ENCODE results near the gene KHK.
"Not testable (repeated sequence)": the region's sequence is repeated elsewhere in the genome, so short reads cannot be mapped to it uniquely, and the experiment has no call there.

The KHK gene

GRCh38 chr2:27097341-27097740, 10.8 kb downstream of the KHK start:
- DNase-seq = no peak

DNA sequence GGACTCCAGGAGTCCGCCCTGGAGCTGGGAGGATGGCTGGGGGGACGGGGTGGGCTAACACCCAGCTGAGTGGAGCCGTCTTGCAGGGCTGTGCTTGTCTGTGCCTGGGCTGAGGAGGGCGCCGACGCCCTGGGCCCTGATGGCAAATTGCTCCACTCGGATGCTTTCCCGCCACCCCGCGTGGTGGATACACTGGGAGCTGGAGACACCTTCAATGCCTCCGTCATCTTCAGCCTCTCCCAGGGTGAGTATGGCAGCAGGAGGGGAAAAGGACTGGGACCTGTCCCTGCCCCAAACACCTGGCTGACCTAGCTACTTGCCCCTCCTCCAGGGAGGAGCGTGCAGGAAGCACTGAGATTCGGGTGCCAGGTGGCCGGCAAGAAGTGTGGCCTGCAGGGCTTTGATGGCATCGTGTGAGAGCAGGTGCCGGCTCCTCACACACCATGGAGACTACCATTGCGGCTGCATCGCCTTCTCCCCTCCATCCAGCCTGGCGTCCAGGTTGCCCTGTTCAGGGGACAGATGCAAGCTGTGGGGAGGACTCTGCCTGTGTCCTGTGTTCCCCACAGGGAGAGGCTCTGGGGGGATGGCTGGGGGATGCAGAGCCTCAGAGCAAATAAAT, 12.9 kb downstream of the KHK start:
- no peak for DNase-seq

DNA sequence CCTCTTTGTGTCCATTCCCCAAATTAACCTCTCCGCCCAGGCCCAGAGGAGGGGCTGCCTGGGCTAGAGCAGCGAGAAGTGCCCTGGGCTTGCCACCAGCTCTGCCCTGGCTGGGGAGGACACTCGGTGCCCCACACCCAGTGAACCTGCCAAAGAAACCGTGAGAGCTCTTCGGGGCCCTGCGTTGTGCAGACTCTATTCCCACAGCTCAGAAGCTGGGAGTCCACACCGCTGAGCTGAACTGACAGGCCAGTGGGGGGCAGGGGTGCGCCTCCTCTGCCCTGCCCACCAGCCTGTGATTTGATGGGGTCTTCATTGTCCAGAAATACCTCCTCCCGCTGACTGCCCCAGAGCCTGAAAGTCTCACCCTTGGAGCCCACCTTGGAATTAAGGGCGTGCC, 13.5 kb downstream of the KHK start:
- no peak for DNase-seq

GRCh38 chr2:27102329-27102728, 15.8 kb downstream of the KHK start:
- no peak for DNase-seq

DNA sequence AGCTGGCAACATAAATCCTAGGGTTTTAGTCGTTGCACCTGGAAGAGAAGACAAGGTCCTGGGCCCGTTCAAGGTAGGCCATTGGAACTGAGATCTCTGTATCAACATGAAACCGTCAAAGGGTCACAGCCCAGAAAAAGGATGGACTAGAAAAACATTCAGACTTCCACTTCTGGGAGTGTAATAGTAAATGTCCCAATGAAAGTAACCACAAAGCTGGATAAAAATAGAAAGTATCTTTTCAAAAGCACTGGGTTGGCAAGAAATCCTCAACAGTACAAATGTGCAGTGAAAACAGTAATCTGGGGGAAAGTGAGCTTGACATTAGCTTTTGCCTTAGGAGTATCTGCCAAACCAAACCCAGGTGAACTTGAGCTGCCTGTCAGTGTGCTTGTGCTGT, 19.4 kb downstream of the KHK start:
- no peak for DNase-seq

GRCh38 chr2:27108221-27108620, 21.6 kb downstream of the KHK start:
- DNase-seq = no peak

GRCh38 chr2:27109083-27109482, 22.5 kb downstream of the KHK start:
- no peak for DNase-seq

GRCh38 chr2:27110603-27111352, 24.2 kb downstream of the KHK start:
- DNase-seq = not testable (repeated sequence)

GRCh38 chr2:27111392-27112078, 25.0 kb downstream of the KHK start:
- not testable (repeated sequence) for DNase-seq

- DNase-seq = no peak
These were observed 28.9 kb downstream of the KHK start for GRCh38 chr2:27115519-27115918.

DNA sequence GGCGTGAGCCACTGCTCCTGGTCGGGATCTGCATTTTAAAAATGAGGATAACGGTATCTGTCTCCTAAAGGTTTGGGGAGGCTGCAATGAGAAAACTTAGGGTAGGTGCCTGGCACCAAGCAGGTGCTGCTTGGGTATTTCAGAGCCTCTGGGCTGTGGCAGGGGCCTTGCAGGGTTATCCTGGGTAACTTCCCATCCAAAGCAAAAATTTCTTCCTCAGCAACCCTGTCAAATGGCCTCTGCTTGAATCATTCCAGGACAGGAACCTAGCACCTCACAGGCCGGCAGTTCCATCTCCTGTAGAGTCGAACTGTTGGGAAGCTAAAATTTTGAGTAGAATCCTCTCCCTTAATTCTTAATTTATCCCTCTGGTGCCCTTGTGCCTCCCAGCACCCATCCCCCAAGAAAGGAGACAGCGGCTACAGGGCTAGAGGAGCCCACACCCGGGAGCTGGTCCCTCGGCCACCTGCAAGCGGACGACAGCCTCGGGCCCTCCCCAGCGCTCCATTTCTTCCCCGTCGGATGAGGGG, 31.5 kb downstream of the KHK start:
- peak in 1 of 2 experiments; percentile 15 for DNase-seq

GRCh38 chr2:27118525-27119329, 32.2 kb downstream of the KHK start, which contains the start of gene CGREF1:
TSS of gene CGREF1 (minus strand) at chr2:27119128. CDS start at chr2:27104366, 14,762 bp downstream.
- peak in 1 of 2 experiments; percentile 66 for DNase-seq

DNA sequence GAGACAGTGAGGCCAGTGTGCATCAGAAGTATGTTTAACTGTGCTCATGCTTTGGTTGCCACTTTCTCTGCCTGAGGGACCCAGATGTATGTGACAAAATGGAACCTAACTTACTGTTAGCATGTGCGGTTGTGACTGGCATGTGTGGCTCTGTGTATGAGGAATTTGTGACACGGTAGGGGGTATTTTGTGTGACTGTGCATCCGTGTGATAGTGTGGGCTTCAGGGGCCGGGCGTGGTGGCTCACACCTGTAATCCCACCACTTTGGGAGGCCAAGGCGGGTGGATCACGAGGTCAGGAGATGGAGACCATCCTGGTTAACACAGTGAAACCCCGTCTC, 32.7 kb downstream of the KHK start:
- DNase-seq = not testable (repeated sequence)

- DNase-seq = no peak
These were observed 35.3 kb downstream of the KHK start for GRCh38 chr2:27121906-27122305.

DNA sequence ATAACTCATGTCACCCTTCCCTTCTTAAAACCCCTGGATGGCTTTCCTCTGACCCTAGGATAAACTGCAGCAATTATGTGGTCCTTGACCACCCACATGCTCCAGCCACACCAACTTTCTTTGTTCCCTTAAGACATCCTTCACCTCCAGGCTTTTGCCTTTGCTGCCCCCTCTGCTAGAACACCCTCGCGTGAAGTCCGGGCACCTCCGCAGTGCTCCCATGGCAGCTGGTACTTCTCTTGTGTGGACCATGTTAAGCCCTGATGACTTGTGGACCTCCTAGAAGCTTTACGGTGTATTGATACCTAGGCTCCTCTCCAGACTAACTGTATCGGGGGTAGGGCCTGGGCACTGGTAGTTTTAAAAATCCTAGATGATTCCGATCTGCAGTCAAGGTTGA, 36.2 kb downstream of the KHK start:
- DNase-seq = no peak

DNA sequence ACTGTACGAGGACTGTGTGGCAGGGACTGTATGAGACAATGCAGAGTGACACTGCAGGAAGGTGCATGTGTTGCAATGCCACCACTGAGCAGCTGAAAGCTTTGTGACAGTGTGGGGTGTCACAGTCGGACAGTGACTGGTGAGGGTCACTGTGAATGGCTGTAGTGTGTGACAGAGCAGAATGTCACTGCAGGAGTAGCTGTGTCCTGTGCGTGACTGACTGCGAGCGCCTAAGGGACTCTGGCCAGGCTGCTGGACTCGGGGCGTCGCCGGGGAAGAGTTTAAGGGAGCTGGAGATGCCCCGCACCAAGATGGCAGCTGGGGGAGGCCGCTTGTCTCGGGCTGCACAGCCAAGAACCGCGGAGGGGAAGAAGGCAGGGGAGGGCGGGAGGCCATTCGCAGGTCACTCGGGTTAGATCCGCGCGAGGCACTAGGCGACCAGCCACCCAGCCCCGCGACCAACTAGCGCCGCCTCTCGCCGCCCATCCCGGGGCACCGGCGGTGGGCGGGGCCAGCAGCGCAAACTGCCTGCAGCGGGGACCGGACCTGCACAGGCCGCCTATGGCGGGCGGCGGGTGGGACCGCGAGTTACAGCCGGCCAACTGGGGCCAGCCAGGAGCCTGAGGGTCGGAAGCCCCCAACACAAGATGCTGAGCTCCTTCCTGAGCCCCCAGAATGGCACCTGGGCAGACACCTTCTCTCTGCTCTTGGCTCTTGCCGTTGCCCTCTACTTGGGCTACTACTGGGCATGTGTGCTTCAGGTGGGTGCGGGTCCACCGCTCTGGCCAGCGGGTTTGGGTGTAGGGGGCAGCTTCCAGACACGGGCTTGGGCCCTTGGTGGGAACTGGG, 37.0 kb downstream of the KHK start, which contains the start of gene ABHD1:
Gene ABHD1, plus strand, starts transcription at position 514 of the 849 bp plus-strand sequence. Its CDS starts 134 bp downstream, at position 648.
- DNase-seq = peak in 1 of 2 experiments; percentile 20

DNA sequence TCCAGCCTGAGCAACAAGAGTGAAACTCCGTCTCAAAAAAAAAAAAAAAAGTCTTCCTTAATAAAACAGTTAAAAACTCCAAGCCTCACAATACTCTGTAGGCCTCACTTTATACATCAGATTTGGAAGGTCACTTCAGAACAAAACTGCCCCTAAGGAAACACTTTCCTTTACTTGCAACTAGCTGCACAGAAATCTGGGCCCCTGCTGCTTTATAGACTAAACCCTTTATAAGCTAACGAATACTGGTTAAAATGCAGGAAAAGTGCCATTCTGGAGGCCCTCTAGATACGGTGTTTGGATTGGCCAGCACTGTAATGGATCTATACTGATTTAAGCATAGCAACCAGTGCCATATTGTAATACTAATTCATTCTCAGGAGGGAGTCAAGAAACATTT, 38.5 kb downstream of the KHK start:
- DNase-seq = no peak

DNA sequence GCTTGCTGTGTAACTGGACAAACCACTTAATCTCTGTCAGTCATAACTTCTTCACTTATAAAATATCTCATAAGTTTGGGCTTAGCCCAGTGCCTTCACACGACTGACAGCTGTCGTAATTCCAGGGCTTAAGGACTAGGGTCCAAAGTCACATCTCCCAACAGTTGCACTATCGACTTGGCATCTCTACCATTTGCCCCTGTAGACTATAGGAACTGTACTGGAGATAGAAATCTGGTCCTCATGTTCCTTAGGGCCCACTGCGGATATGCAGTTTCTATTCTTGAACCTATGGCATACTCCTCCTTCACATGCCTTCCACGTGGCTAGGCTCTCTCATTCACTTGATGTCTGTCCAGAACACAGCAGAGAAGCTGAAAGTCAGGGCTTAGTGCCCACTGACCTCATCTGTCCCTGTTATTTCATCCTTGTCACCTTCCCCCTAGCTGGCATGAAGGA, 39.7 kb downstream of the KHK start:
- no peak for DNase-seq

GRCh38 chr2:27127883-27128667, 41.5 kb downstream of the KHK start:
- DNase-seq = no peak

GRCh38 chr2:27128668-27129571, 42.3 kb downstream of the KHK start:
- no peak for DNase-seq

Measured in NCI-H446 (cell line).